DOHH2 (cell line): ENCODE measurements around the gene FLNB.

Experiments
- H3F3A ChIP-seq: fragments of 200-600 bp; sonication (generic), shearing (Covaris generic); 2 replicates; pipeline ENCODE4 v1.6.0; 2016; ENCODE audit warnings: antibody characterized with exemption, mild to moderate bottlenecking; ENCODE audit not compliant: control insufficient read depth, insufficient read depth
- H3K27ac ChIP-seq: fragments of 200-600 bp; sonication (generic); 2 replicates; pipeline ENCODE4 v1.5.1; 2014; ENCODE audit warnings: low read depth, mild to moderate bottlenecking, low read length, moderate library complexity
- H3K27me3 ChIP-seq: fragments of 200-600 bp; sonication (generic); 2 replicates; pipeline ENCODE4 v1.6.1; 2014; ENCODE audit warnings: mild to moderate bottlenecking, low read length, mixed read lengths; ENCODE audit not compliant: control insufficient read depth
- H3K36me3 ChIP-seq: fragments of 200-600 bp; sonication (generic); 2 replicates; pipeline ENCODE4 v1.6.1; 2014; ENCODE audit warnings: mild to moderate bottlenecking, low read length, moderate library complexity, mixed read lengths; ENCODE audit not compliant: control insufficient read depth
- H3K4me1 ChIP-seq: fragments of 200-600 bp; sonication (generic); 2 replicates; pipeline ENCODE4 v1.6.1; 2014; ENCODE audit warnings: mild to moderate bottlenecking, low read length, mixed read lengths; ENCODE audit not compliant: control insufficient read depth
- H3K4me2 ChIP-seq: fragments of 200-600 bp; sonication (generic); 2 replicates; pipeline ENCODE4 v1.6.0; 2014; ENCODE audit warnings: mild to moderate bottlenecking, low read length, moderate library complexity
- H3K4me3 ChIP-seq: fragments of 200-600 bp; sonication (generic); 2 replicates; pipeline ENCODE4 v1.5.1; 2014; ENCODE audit warnings: mild to moderate bottlenecking, low read length, mixed read lengths
- H3K79me2 ChIP-seq: fragments of 200-600 bp; sonication (generic); 2 replicates; pipeline ENCODE4 v1.6.1; 2014; ENCODE audit warnings: mild to moderate bottlenecking, low read length, mixed read lengths; ENCODE audit not compliant: control insufficient read depth
- H3K9me2 ChIP-seq: fragments of 200-600 bp; sonication (generic); replicated peaks from 2 replicates; pipeline ENCODE4 v1.6.1; 2014; ENCODE audit warnings: mild to moderate bottlenecking, low read length, mixed read lengths; ENCODE audit not compliant: control insufficient read depth
- H3K9me3 ChIP-seq: fragments of 200-600 bp; sonication (generic); 2 replicates; pipeline ENCODE4 v1.6.1; 2014; ENCODE audit warnings: antibody characterized with exemption, low read length, mixed read lengths; ENCODE audit not compliant: control insufficient read depth, insufficient read depth
- H4K20me1 ChIP-seq: fragments of 200-600 bp; sonication (generic); 2 replicates; pipeline ENCODE4 v1.6.0; 2014; ENCODE audit warnings: low read depth, mild to moderate bottlenecking, antibody characterized with exemption, low read length, moderate library complexity; ENCODE audit not compliant: control insufficient read depth, insufficient read depth
- EZH2phosphoT487 ChIP-seq: fragments of 200-600 bp; sonication (generic); IDR thresholded peaks from 2 replicates; pipeline ENCODE4 v1.6.1; 2017; ENCODE audit warnings: borderline replicate concordance, mild to moderate bottlenecking, antibody characterized with exemption, low read length, moderate library complexity, mixed read lengths
- TF ChIP-seq, protein P1 (sequence below): fragments of 200-600 bp; sonication (generic); IDR thresholded peaks from one replicate; pipeline ENCODE4 v1.5.1; 2014; ENCODE audit warnings: antibody characterized with exemption, mild to moderate bottlenecking, low read depth, low read length; ENCODE audit not compliant: poor library complexity, severe bottlenecking

FLNB gene

DNA sequence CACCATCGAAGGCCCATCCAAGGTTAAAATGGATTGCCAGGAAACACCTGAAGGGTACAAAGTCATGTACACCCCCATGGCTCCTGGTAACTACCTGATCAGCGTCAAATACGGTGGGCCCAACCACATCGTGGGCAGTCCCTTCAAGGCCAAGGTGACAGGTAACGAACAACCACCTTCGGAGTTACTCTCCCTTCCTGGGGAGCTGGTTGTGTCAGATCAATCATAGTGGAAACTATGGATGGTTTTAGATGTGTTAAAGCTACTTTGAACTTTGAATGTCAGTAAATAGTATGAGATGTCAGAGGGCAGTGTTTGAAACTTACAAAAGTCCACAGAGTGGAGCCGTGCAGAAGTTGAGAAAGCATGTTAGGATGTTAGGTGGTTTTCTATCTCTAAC is 160.3 kb downstream of the FLNB start:
- no peaks in the 10 kb centered on the region for H3K4me1 ChIP-seq
- H3K79me2 ChIP-seq: no peaks in the 10 kb centered on the region
- H3K36me3 ChIP-seq: no peaks in the 10 kb centered on the region
- H3K9me3 ChIP-seq: no peaks in the 10 kb centered on the region
- TF ChIP-seq, protein P1, sequence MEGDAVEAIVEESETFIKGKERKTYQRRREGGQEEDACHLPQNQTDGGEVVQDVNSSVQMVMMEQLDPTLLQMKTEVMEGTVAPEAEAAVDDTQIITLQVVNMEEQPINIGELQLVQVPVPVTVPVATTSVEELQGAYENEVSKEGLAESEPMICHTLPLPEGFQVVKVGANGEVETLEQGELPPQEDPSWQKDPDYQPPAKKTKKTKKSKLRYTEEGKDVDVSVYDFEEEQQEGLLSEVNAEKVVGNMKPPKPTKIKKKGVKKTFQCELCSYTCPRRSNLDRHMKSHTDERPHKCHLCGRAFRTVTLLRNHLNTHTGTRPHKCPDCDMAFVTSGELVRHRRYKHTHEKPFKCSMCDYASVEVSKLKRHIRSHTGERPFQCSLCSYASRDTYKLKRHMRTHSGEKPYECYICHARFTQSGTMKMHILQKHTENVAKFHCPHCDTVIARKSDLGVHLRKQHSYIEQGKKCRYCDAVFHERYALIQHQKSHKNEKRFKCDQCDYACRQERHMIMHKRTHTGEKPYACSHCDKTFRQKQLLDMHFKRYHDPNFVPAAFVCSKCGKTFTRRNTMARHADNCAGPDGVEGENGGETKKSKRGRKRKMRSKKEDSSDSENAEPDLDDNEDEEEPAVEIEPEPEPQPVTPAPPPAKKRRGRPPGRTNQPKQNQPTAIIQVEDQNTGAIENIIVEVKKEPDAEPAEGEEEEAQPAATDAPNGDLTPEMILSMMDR: no peak
- TF ChIP-seq EZH2phosphoT487: no peak
- no peak overlapping the region for H3K4me3 ChIP-seq
- H3K27ac ChIP-seq: no peak overlapping the region
- no peaks in the 10 kb centered on the region for H3K27me3 ChIP-seq
- H4K20me1 ChIP-seq: no peaks in the 10 kb centered on the region
- H3K4me2 ChIP-seq: no peak overlapping the region
- no peaks in the 10 kb centered on the region for H3K9me2 ChIP-seq
- no peaks in the 10 kb centered on the region for H3F3A ChIP-seq

DNA sequence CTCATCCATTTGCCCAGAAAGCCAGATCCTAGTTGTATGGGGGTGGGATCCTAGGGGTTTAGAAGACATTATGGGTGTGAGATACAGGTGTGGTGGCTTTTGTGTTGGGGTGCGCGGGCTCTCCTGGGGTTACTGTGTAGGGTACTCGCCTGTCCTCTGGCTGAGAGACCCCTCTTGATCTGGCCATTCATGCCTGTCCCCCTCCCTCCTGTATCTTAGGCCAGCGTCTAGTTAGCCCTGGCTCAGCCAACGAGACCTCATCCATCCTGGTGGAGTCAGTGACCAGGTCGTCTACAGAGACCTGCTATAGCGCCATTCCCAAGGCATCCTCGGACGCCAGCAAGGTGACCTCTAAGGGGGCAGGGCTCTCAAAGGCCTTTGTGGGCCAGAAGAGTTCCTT is 161.1 kb downstream of the FLNB start:
- no peaks in the 10 kb centered on the region for H4K20me1 ChIP-seq
- H3K79me2 ChIP-seq: no peaks in the 10 kb centered on the region
- no peak overlapping the region for H3K4me2 ChIP-seq
- H3K27me3 ChIP-seq: no peaks in the 10 kb centered on the region
- H3K27ac ChIP-seq: no peak overlapping the region
- H3K4me1 ChIP-seq: no peaks in the 10 kb centered on the region
- no peak for TF ChIP-seq EZH2phosphoT487
- no peaks in the 10 kb centered on the region for H3K9me2 ChIP-seq
- no peaks in the 10 kb centered on the region for H3K9me3 ChIP-seq
- no peaks in the 10 kb centered on the region for H3K36me3 ChIP-seq
- H3F3A ChIP-seq: no peaks in the 10 kb centered on the region
- no peak overlapping the region for H3K4me3 ChIP-seq

DNA sequence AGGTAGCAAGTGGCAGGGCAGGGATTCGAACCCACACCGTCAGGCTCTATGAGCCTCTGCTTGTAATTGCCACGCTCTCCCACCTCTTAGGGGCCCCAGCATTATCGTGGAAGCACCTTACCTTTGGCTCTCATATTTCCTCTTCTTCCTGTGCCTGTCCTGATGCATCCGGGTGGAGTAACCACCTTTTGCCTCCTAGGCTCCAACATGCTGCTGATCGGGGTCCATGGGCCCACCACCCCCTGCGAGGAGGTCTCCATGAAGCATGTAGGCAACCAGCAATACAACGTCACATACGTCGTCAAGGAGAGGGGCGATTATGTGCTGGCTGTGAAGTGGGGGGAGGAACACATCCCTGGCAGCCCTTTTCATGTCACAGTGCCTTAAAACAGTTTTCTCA is 162.2 kb downstream of the FLNB start:
- Histone ChIP-seq H3F3A (no peaks in the 10 kb centered on the region), H3K4me3 (no peak overlapping the region), H3K36me3 (no peaks in the 10 kb centered on the region), H3K9me2 (no peaks in the 10 kb centered on the region), H4K20me1 (no peaks in the 10 kb centered on the region), H3K4me2 (no peak overlapping the region), H3K27ac (no peak overlapping the region), H3K4me1 (peaks cover 3% of the 10 kb centered on the region), H3K27me3 (no peaks in the 10 kb centered on the region), H3K9me3 (no peaks in the 10 kb centered on the region), H3K79me2 (no peaks in the 10 kb centered on the region)
- TF ChIP-seq, protein P1: no peak
- no peak for TF ChIP-seq EZH2phosphoT487

DNA sequence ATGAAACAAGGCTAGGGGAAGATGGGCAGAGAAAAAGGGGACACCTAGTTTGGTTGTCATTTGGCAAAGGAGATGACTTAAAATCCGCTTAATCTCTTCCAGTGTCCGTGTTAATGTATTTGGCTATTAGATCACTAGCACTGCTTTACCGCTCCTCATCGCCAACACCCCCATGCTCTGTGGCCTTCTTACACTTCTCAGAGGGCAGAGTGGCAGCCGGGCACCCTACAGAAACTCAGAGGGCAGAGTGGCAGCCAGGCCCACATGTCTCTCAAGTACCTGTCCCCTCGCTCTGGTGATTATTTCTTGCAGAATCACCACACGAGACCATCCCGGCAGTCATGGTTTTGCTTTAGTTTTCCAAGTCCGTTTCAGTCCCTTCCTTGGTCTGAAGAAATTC is 162.9 kb downstream of the FLNB start:
- Histone ChIP-seq H3K4me3 (no peak overlapping the region), H3K9me2 (no peaks in the 10 kb centered on the region), H3K79me2 (no peaks in the 10 kb centered on the region), H3K27me3 (no peaks in the 10 kb centered on the region), H3K36me3 (no peaks in the 10 kb centered on the region), H3K4me1 (peaks cover 7% of the 10 kb centered on the region), H4K20me1 (no peaks in the 10 kb centered on the region), H3K27ac (no peak overlapping the region), H3F3A (no peaks in the 10 kb centered on the region), H3K9me3 (no peaks in the 10 kb centered on the region), H3K4me2 (no peak overlapping the region)
- TF ChIP-seq, protein P1: no peak
- no peak for TF ChIP-seq EZH2phosphoT487
